GM12878 (cell line): ENCODE measurements around the gene SNPH. TPM values are rescaled to one million over a fixed set of nuclear protein-coding genes. Genes with fewer than 3 reads are reported as not detected.

ENCODE experiments used
- ATAC-seq: fragments of 200-7000 bp; cut with Tn5 transposase; 3 replicates; pipeline ENCODE4 v1.9.1; 2020; ENCODE audit warnings: mild to moderate bottlenecking, moderate library complexity
- BruUV-seq: library from RNA; stranded (reverse); fragments of 400-500 nt; replicated peaks from 2 replicates; lab custom pipeline; 2021; lab: Mats Ljungman, UMichigan
- CTCF ChIA-PET: fragments of 300-600 bp; sonication (Branson Sonifier 250); formaldehyde crosslinking; extraction: SDS; loops from one replicate; lab custom pipeline; 2021; ENCODE audit warnings: inconsistent platforms; lab: Yijun Ruan, JAX
- POLR2A ChIA-PET: fragments of 350-600 bp; formaldehyde crosslinking; extraction: SDS; loops from one replicate; lab custom pipeline; 2021; ENCODE audit warnings: inconsistent platforms; lab: Charles Lee
- RAD21 ChIA-PET: fragments of 300-600 bp; sonication (Branson Sonifier 250); formaldehyde crosslinking; loops from one replicate; lab custom pipeline; 2023; ENCODE audit warnings: antibody characterized with exemption; ENCODE audit not compliant: unreplicated experiment; lab: Charles Lee
- SMC1A ChIA-PET: fragments of 300-600 bp; sonication (Branson Sonifier 250); formaldehyde crosslinking; loops from one replicate; lab custom pipeline; 2023; ENCODE audit not compliant: unreplicated experiment, uncharacterized antibody; lab: Charles Lee
- DNase-seq: peaks from one replicate; pipeline ENCODE4 v3.0.0-alpha.2; 2011; ENCODE audit warnings: low read depth, low spot score
- FAIRE-seq: peaks from 3 replicates; lab custom pipeline; 2011; peaks lifted over from hg19 to GRCh38; lab: Jason Lieb, UNC
- H2AFZ ChIP-seq: 2 replicates; pipeline ENCODE4 v1.6.0; 2011; ENCODE audit warnings: low read depth, low read length, control low read depth; ENCODE audit not compliant: control insufficient read depth
- H3K27ac ChIP-seq: 2 replicates; pipeline ENCODE4 v1.5.1; 2011; ENCODE audit warnings: control low read depth; ENCODE audit not compliant: control insufficient read depth, insufficient read depth
- H3K27me3 ChIP-seq, 2 experiments: replicated peaks in 1 of 2; 2 replicates each; pipeline versions ENCODE4 v1.6.0 to v1.6.1; 2011; ENCODE audit warnings: low read length in 1 of 2; ENCODE audit not compliant: control insufficient read depth in 2 of 2, insufficient read depth in 2 of 2
- H3K36me3 ChIP-seq, 2 experiments: 2 replicates each; pipeline ENCODE4 v1.5.1; 2011; ENCODE audit warnings: low read length in 1 of 2; ENCODE audit not compliant: control insufficient read depth in 2 of 2, insufficient read depth in 2 of 2
- H3K4me1 ChIP-seq: 2 replicates; pipeline ENCODE4 v1.6.1; 2011; ENCODE audit warnings: mild to moderate bottlenecking, low read length, moderate library complexity, mixed read lengths; ENCODE audit not compliant: control insufficient read depth, insufficient read depth
- H3K4me2 ChIP-seq: 2 replicates; pipeline ENCODE4 v1.6.0; 2011; ENCODE audit warnings: control low read depth; ENCODE audit not compliant: control insufficient read depth, insufficient read depth
- H3K4me3 ChIP-seq: fragments of 200-600 bp; sonication (generic); 2 replicates; pipeline ENCODE4 v1.5.1; 2016
- H3K79me2 ChIP-seq: 2 replicates; pipeline ENCODE4 v1.6.0; 2011; ENCODE audit warnings: low read length; ENCODE audit not compliant: control insufficient read depth, insufficient read depth
- H3K9ac ChIP-seq: 2 replicates; pipeline ENCODE4 v1.8.0; 2011; ENCODE audit warnings: low read length, control low read depth, mixed read lengths; ENCODE audit not compliant: control insufficient read depth, insufficient read depth
- H3K9me3 ChIP-seq: replicated peaks from 3 replicates; pipeline ENCODE4 v1.5.1; 2011; ENCODE audit warnings: mild to moderate bottlenecking, low read length; ENCODE audit not compliant: control insufficient read depth, insufficient read depth
- H4K20me1 ChIP-seq: 2 replicates; pipeline ENCODE4 v1.6.0; 2011; ENCODE audit not compliant: control insufficient read depth, insufficient read depth
- ATF2 ChIP-seq: IDR thresholded peaks from 2 replicates; pipeline ENCODE4 v1.6.1; 2012; ENCODE audit warnings: low read length, inconsistent platforms
- BCL11A ChIP-seq: IDR thresholded peaks from 2 replicates; pipeline ENCODE4 v1.6.1; 2011; ENCODE audit warnings: low read depth, low read length
- CREB1 ChIP-seq: IDR thresholded peaks from 2 replicates; pipeline ENCODE4 v1.6.1; 2012; ENCODE audit warnings: low read depth, mild to moderate bottlenecking, inconsistent platforms
- E4F1 ChIP-seq: fragments of 450-650 bp; IDR thresholded peaks from 2 replicates; pipeline ENCODE4 v1.6.1; 2018; ENCODE audit warnings: borderline replicate concordance, mild to moderate bottlenecking; ENCODE audit not compliant: partially characterized antibody
- EGR1 ChIP-seq, 2 experiments: IDR thresholded peaks; 1 replicate in 1 of 2; 2 replicates in 1 of 2; pipeline ENCODE4 v1.6.1; 2011 to 2012; ENCODE audit warnings: low read depth in 2 of 2, low read length in 2 of 2, borderline replicate concordance in 1 of 2, mild to moderate bottlenecking in 1 of 2, moderate library complexity in 1 of 2
- GABPA ChIP-seq: IDR thresholded peaks from 2 replicates; pipeline ENCODE4 v1.6.1; 2014; ENCODE audit warnings: antibody characterized with exemption, low read depth, mild to moderate bottlenecking, inconsistent platforms
- IRF3 ChIP-seq: fragments of 450-650 bp; IDR thresholded peaks from 2 replicates; pipeline ENCODE4 v1.6.1; 2014; ENCODE audit warnings: mild to moderate bottlenecking
- NR2C2 ChIP-seq: IDR thresholded peaks from 2 replicates; pipeline ENCODE4 v1.6.1; 2011; ENCODE audit warnings: borderline replicate concordance, low read depth; ENCODE audit not compliant: control insufficient read depth, insufficient read length
- NRF1 ChIP-seq: conservative IDR thresholded peaks from 2 replicates; pipeline ENCODE4 v1.6.1; 2011; ENCODE audit warnings: mild to moderate bottlenecking, low read depth, low read length, improper control_type of control experiment
- POLR2A ChIP-seq: IDR thresholded peaks from 2 replicates; pipeline ENCODE4 v1.6.1; 2011; ENCODE audit warnings: low read depth, mild to moderate bottlenecking, low read length
- RELA ChIP-seq: fragments of 450-650 bp; IDR thresholded peaks from 2 replicates; pipeline ENCODE4 v1.8.0; 2014; ENCODE audit warnings: borderline replicate concordance; ENCODE audit not compliant: partially characterized antibody
- SREBF1 ChIP-seq: IDR thresholded peaks from 2 replicates; pipeline ENCODE4 v1.6.1; 2012; ENCODE audit warnings: mild to moderate bottlenecking, low read length
- SRF ChIP-seq, 2 experiments: IDR thresholded peaks; 2 replicates each; pipeline ENCODE4 v1.6.1; 2011; ENCODE audit warnings: low read depth in 2 of 2, low read length in 2 of 2, mild to moderate bottlenecking in 1 of 2, moderate library complexity in 1 of 2
- ZNF274 ChIP-seq: IDR thresholded peaks from one replicate; pipeline ENCODE4 v1.8.0; 2011; ENCODE audit not compliant: insufficient read length, insufficient read depth
- ZSCAN29 ChIP-seq: fragments of 450-650 bp; IDR thresholded peaks from 2 replicates; pipeline ENCODE4 v1.6.1; 2017; ENCODE audit warnings: mild to moderate bottlenecking, moderate library complexity
- ZZZ3 ChIP-seq: IDR thresholded peaks from 2 replicates; pipeline ENCODE4 v1.6.1; 2011; ENCODE audit warnings: low read depth; ENCODE audit not compliant: control insufficient read depth, insufficient read length
- WGBS: methylation state at CpG from one replicate; pipeline ENCODE4 v1.1.6; 2016; ENCODE audit warnings: low lambda C conversion rate; ENCODE audit not compliant: insufficient replicate concordance, insufficient coverage; ENCODE audit errors: missing lambda C conversion rate; 5-methylcytosine and 5-hydroxymethylcytosine counted together
- in situ Hi-C: fragments of 300-500 bp; cut with MboI; formaldehyde crosslinking; loops from 9 replicates; pipeline ENCODE4 v1.14.3; 2018; ENCODE audit warnings: mixed read lengths
- intact Hi-C: fragments of 100-400 bp; cut with micrococcal nuclease; formaldehyde crosslinking; loops from one replicate; pipeline ENCODE4 v1.14.2; 2022; ENCODE audit not compliant: unreplicated experiment
- polyA plus RNA-seq, 11 experiments: library from polyadenylated mRNA; depleted of rRNA in 4 of 11; unstranded in 6 of 11; stranded (reverse) in 5 of 11; fragments of >200 nt; fragmentation: Nextera tagmentation in 4 of 11; fragmentation: Illumina TruSeq in 1 of 11; extraction: Ambion mirVana in 4 of 11; extraction: Trizol in 1 of 11; gene quantifications; 1 replicate in 1 of 11; 2 replicates in 10 of 11; pipeline versions ENCODE4 v1.2.1 to v1.2.3, GENCODE V29; 2011 to 2016; ENCODE audit warnings: inconsistent platforms in 2 of 11, missing spikeins in 2 of 11, low read depth in 1 of 11
- total RNA-seq, 4 experiments: library from RNA; depleted of rRNA in 3 of 4; stranded (reverse); fragments of >200 nt in 3 of 4; fragmentation: Illumina TruSeq in 1 of 4; extraction: Trizol in 1 of 4; gene quantifications; 2 replicates each; pipeline versions ENCODE4 v1.2.1 to v1.2.3, GENCODE V29; 2013 to 2021
- TF ChIP-seq, protein P1 (sequence below): IDR thresholded peaks from 2 replicates; pipeline ENCODE4 v1.6.1; 2012; ENCODE audit warnings: mild to moderate bottlenecking, low read depth, low read length

The SNPH gene
- total and polyA plus RNA-seq, 10 of the 15 experiments (the other 5 are each of a cell fraction or from before 2014, with no cell fraction given): 0.02 to 0.45 (median 0.34) TPM; not detected in 2

GRCh38 chr20:1310071-1310470 lies 44.0 kb downstream of the SNPH start:
- Histone ChIP-seq H3K79me2 (no peaks in the 10 kb centered on the region), H3K4me1 (no peaks in the 10 kb centered on the region), H2AFZ (no peak overlapping the region), H3K9ac (no peak overlapping the region), H3K36me3 (no peaks in the 10 kb centered on the region), H3K27ac (no peak overlapping the region), H3K4me2 (no peak overlapping the region), H3K27me3 (no peaks in the 10 kb centered on the region), H4K20me1 (no peaks in the 10 kb centered on the region), H3K4me3 (no peak overlapping the region), H3K9me3 (no peaks in the 10 kb centered on the region)
- POLR2A ChIA-PET: no interaction called here
- ATAC-seq: no peak
- intact Hi-C loops: loop anchor here (5.0 to 10.0 kb wide), 2 partner anchors 87 to 465 kb away; no protein-coding TSS in a partner anchor
- no peak for DNase-seq
- no peak for FAIRE-seq
- 32% methylated on average over 9 of the region's 9 CpGs for WGBS
- SMC1A ChIA-PET: interaction anchor here (0.6 to 1.0 kb wide), 3 partner anchors 127 to 199 kb away, joined by 3 read pairs; no protein-coding TSS in a partner anchor
- CTCF ChIA-PET: interaction anchor here (1.0 to 1.1 kb wide), 3 partner anchors 88 to 194 kb away, joined by 3 read pairs; no protein-coding TSS in a partner anchor
- RAD21 ChIA-PET: no interaction called here
- BruUV-seq: no TSS peak
- in situ Hi-C loops: loop anchor here (5.0 kb wide), 1 partner anchor 127 kb away; no protein-coding TSS in a partner anchor
- TF ChIP-seq CREB1: no peak
- TF ChIP-seq ATF2: no peak
- no peak for TF ChIP-seq E4F1
- no peak for TF ChIP-seq ZSCAN29
- TF ChIP-seq EGR1 (IDR thresholded peaks at IDR 0.05; ENCODE audit: borderline replicate concordance in 1 of 2, low read depth in 2 of 2, low read length in 2 of 2): no peak
- no peak for TF ChIP-seq SRF (IDR thresholded peaks at IDR 0.05; ENCODE audit: low read depth in 2 of 2, low read length in 2 of 2)
- TF ChIP-seq NR2C2: no peak
- no peak for TF ChIP-seq BCL11A
- TF ChIP-seq SREBF1: no peak
- no peak for TF ChIP-seq ZNF274
- no peak for TF ChIP-seq IRF3
- TF ChIP-seq, protein P1, sequence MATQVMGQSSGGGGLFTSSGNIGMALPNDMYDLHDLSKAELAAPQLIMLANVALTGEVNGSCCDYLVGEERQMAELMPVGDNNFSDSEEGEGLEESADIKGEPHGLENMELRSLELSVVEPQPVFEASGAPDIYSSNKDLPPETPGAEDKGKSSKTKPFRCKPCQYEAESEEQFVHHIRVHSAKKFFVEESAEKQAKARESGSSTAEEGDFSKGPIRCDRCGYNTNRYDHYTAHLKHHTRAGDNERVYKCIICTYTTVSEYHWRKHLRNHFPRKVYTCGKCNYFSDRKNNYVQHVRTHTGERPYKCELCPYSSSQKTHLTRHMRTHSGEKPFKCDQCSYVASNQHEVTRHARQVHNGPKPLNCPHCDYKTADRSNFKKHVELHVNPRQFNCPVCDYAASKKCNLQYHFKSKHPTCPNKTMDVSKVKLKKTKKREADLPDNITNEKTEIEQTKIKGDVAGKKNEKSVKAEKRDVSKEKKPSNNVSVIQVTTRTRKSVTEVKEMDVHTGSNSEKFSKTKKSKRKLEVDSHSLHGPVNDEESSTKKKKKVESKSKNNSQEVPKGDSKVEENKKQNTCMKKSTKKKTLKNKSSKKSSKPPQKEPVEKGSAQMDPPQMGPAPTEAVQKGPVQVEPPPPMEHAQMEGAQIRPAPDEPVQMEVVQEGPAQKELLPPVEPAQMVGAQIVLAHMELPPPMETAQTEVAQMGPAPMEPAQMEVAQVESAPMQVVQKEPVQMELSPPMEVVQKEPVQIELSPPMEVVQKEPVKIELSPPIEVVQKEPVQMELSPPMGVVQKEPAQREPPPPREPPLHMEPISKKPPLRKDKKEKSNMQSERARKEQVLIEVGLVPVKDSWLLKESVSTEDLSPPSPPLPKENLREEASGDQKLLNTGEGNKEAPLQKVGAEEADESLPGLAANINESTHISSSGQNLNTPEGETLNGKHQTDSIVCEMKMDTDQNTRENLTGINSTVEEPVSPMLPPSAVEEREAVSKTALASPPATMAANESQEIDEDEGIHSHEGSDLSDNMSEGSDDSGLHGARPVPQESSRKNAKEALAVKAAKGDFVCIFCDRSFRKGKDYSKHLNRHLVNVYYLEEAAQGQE: no peak
- no peak for TF ChIP-seq NRF1
- TF ChIP-seq GABPA: no peak
- no peak for TF ChIP-seq ZZZ3
- no peak for TF ChIP-seq POLR2A
- no peak for TF ChIP-seq RELA
